Upper lobe of right lung (tissue), 1 donor: Measurements from ENCODE around the gene ESR2. TPM values are rescaled to one million over a fixed set of nuclear protein-coding genes. Genes with fewer than 3 reads are reported as not detected.

Source experiments
- ATAC-seq: fragments of 200-7000 bp; cut with Tn5 transposase; one replicate; pipeline ENCODE4 v1.9.1; 2020; ENCODE audit warnings: mild to moderate bottlenecking, moderate library complexity
- DNase-seq: peaks from one replicate; pipeline ENCODE4 v3.0.0-alpha.2; 2020
- H3K27ac ChIP-seq: fragments of 200-600 bp; one replicate; pipeline ENCODE4 v1.8.0; 2022
- H3K27me3 ChIP-seq: fragments of 200-600 bp; one replicate; pipeline ENCODE4 v1.8.0; 2022; ENCODE audit warnings: mild to moderate bottlenecking
- H3K36me3 ChIP-seq: fragments of 200-600 bp; one replicate; pipeline ENCODE4 v1.8.0; 2022
- H3K4me1 ChIP-seq: fragments of 200-600 bp; one replicate; pipeline ENCODE4 v1.8.0; 2022
- H3K4me3 ChIP-seq: fragments of 200-600 bp; one replicate; pipeline ENCODE4 v1.8.0; 2022; ENCODE audit warnings: mild to moderate bottlenecking
- H3K9me3 ChIP-seq: fragments of 200-600 bp; one replicate; pipeline ENCODE4 v1.8.0; 2022
- intact Hi-C: fragments of 100-400 bp; cut with DNase I; formaldehyde crosslinking; loops from one replicate; pipeline ENCODE4 v1.11.0; 2022
- total RNA-seq: library from RNA; stranded (reverse); fragmentation: NEBNext Ultra II Directional; extraction: Animal tissue kit (Norgen Biotek cat#: 25700); gene quantifications from one replicate; pipeline ENCODE4 v1.2.1, GENCODE V29; 2021
- TF ChIP-seq, protein P1 (sequence below): fragments of 200-600 bp; IDR thresholded peaks from one replicate; pipeline ENCODE4 v1.8.0; 2022; ENCODE audit warnings: antibody characterized with exemption
- donor health status: DM: no; HTN: yes; CAD: no; lungs with severe emphysema.

ESR2 gene
- total RNA-seq, 1 donor from 2014 or later: 1.3 TPM

DNA sequence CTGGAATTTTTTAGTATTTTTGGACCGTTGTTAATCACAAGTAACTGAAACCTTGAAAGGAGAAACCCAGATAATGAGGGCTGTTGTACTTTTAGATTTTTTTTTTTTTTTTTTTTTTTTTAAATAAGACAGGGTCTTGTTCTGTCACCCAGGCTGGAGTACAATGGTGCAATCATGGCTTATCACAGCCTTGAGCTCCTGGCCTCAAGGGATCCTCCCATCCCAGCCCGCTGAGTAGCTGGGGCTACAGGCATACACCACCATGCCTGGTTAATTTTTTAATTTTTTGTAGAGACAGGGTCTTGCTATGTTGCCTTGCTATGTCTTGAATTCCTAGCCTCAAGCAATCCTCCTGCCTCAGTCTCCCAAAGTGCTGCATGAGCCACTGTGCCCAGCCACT is 229.7 kb downstream of the ESR2 start:
- intact Hi-C loops: no loop called here
- DNase-seq: no peak
- H3K27ac ChIP-seq: no peak overlapping the region
- H3K36me3 ChIP-seq: peaks cover 10% of the 10 kb centered on the region
- H3K4me3 ChIP-seq: no peak overlapping the region
- no peak for ATAC-seq
- H3K9me3 ChIP-seq: no peaks in the 10 kb centered on the region
- TF ChIP-seq, protein P1, sequence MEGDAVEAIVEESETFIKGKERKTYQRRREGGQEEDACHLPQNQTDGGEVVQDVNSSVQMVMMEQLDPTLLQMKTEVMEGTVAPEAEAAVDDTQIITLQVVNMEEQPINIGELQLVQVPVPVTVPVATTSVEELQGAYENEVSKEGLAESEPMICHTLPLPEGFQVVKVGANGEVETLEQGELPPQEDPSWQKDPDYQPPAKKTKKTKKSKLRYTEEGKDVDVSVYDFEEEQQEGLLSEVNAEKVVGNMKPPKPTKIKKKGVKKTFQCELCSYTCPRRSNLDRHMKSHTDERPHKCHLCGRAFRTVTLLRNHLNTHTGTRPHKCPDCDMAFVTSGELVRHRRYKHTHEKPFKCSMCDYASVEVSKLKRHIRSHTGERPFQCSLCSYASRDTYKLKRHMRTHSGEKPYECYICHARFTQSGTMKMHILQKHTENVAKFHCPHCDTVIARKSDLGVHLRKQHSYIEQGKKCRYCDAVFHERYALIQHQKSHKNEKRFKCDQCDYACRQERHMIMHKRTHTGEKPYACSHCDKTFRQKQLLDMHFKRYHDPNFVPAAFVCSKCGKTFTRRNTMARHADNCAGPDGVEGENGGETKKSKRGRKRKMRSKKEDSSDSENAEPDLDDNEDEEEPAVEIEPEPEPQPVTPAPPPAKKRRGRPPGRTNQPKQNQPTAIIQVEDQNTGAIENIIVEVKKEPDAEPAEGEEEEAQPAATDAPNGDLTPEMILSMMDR: no peak
- no peaks in the 10 kb centered on the region for H3K4me1 ChIP-seq
- no peaks in the 10 kb centered on the region for H3K27me3 ChIP-seq

DNA sequence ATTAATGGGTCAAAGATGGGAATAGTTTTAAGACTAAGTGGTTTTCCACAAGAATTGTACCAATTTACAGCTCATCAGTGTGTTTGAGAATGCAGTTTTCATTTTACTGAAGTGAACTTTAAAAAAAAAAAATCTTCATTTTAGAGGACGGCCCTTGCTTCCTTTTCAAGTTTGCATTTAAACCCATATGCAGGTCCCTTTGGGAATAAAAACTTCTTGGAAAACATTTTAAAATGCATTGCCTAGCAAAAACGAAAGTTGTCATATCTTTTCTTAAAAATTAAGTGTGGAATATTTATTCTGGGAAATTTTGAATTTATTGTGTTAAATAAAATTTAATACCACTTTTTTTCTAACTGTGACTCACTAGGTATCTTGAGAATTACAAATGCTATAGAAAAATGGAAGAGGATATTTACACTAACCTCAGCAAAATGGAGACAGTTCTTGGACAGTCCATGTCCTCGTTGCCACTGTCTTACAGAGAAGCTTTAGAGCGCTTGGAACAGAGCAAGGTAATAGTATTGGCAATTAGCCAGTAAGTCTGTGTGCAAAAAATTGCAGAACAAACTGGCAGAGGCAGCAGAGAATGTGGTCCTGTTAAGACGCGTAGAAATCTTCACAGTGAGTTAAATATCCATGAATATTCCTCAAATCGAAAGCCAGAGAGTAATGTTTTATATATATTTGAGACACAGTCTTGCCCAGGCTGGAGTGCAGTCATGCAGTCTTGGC is 231.6 kb downstream of the ESR2 start:
- no peak overlapping the region for H3K4me3 ChIP-seq
- TF ChIP-seq, protein P1: no peak
- peaks cover 10% of the 10 kb centered on the region for H3K36me3 ChIP-seq
- ATAC-seq: no peak
- H3K9me3 ChIP-seq: no peaks in the 10 kb centered on the region
- intact Hi-C loops: no loop called here
- H3K4me1 ChIP-seq: no peaks in the 10 kb centered on the region
- no peak overlapping the region for H3K27ac ChIP-seq
- no peak for DNase-seq
- no peaks in the 10 kb centered on the region for H3K27me3 ChIP-seq

DNA sequence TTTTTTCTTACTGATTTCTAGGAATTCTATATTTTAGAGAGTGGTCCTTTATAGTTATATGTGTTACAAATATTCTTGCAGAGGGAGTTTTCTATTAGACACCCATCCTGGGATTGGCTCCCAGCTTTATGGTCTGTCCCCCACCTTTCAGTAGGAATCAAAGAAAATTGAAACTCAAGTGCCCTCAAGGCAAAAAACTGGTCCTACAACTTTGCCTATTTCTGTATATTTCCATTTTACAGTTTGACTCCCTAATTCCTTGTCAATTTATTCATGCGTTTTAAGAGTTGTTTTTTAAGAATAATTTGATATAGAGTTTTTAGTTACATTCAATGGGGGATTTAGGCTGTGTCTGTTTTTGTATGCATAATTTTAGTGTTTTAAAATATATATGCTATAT is 232.5 kb downstream of the ESR2 start:
- Histone ChIP-seq H3K27me3 (no peaks in the 10 kb centered on the region), H3K9me3 (no peaks in the 10 kb centered on the region), H3K4me3 (no peak overlapping the region), H3K36me3 (peaks cover 10% of the 10 kb centered on the region), H3K27ac (no peak overlapping the region), H3K4me1 (no peaks in the 10 kb centered on the region)
- TF ChIP-seq, protein P1: no peak
- intact Hi-C loops: no loop called here
- ATAC-seq (no peak), DNase-seq (no peak)

DNA sequence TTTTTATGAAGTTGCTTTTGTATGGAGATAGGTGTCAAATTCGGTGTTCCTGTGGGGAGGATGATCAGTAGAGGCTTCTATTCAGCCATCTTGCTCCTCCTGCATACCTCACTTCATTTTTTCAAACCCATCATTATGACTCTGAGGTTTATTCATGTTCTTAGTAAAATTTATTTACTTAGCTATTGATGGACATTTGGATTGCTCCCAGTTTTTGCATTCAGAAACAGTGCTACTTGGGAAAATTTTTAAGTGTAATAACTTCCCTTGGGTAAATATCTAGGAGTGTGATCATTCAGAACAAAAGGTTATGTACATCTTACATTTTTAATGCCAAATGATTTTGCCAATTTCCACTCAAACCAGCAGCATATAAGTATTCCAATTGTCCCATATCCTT is 233.1 kb downstream of the ESR2 start:
- Histone ChIP-seq H3K27ac (no peak overlapping the region), H3K4me3 (no peak overlapping the region), H3K27me3 (no peaks in the 10 kb centered on the region), H3K9me3 (no peaks in the 10 kb centered on the region), H3K4me1 (no peaks in the 10 kb centered on the region), H3K36me3 (peaks cover 10% of the 10 kb centered on the region)
- DNase-seq (no peak), ATAC-seq (no peak)
- TF ChIP-seq, protein P1: no peak
- intact Hi-C loops: no loop called here

DNA sequence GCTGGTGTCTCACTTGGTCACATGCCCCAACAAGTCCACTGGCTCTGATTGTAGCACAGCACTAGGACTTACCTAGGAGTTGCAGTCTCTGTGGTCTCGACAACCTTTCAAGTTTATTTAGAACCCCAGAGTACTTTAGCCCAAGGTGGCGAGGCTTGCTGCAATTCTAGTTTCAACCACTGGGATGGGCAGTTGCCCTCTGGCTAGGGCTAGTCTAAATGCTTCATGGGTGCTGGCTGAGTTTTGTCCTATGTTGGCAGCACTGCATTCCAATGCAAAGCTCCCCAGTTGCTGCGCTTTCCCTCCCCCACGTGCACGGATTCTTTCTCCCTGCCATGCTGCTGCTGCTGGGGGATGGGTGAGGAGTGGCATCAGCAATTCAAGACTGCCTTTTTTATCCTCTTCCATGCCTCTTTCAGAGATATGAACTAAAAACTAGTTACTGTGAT is 233.5 kb downstream of the ESR2 start:
- intact Hi-C loops: no loop called here
- Histone ChIP-seq H3K4me1 (no peaks in the 10 kb centered on the region), H3K27ac (no peak overlapping the region), H3K27me3 (no peaks in the 10 kb centered on the region), H3K36me3 (peaks cover 9% of the 10 kb centered on the region), H3K4me3 (no peak overlapping the region), H3K9me3 (no peaks in the 10 kb centered on the region)
- TF ChIP-seq, protein P1: peak; percentile 31
- DNase-seq: no peak
- ATAC-seq: peak; percentile 65

DNA sequence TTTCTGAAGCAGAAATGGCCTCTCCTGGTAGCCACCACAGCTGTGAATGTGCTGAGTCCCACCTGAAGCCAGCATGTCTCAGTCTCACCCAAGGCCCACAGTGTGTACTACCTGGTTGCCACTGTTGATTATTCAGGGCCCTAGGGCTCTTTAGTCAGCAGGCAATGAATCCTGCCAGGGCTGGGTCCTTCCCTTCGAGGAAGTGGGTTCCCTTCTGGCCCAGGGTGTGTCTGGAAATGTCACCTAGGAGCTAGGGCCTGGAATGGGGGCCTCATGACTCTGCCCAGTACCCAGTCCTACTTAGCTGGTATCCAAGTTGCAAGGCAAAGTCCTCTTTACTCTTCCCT is 234.0 kb downstream of the ESR2 start:
- Histone ChIP-seq H3K4me1 (no peaks in the 10 kb centered on the region), H3K9me3 (no peaks in the 10 kb centered on the region), H3K4me3 (no peak overlapping the region), H3K27me3 (no peaks in the 10 kb centered on the region), H3K27ac (no peak overlapping the region), H3K36me3 (peaks cover 6% of the 10 kb centered on the region)
- ATAC-seq (no peak), DNase-seq (no peak)
- TF ChIP-seq, protein P1: no peak
- intact Hi-C loops: no loop called here
